Stomach (tissue), 9 donors: Measurements from ENCODE around the gene STUM. TPM values are rescaled to one million over a fixed set of nuclear protein-coding genes. Genes with fewer than 3 reads are reported as not detected.

Source experiments
- DNase-seq, 2 donors: peaks; one replicate each; pipeline versions ENCODE4 v3.0.0 to v3.0.0-alpha.2; 2013 to 2019
- H3K27ac ChIP-seq, 5 donors: fragments of 200-600 bp in 4 of 5; sonication (generic) in 4 of 5; one replicate each; pipeline ENCODE4 v1.5.1; 2013 to 2019; ENCODE audit warnings: mild to moderate bottlenecking in 1 of 5, moderate library complexity in 1 of 5
- H3K27me3 ChIP-seq, 3 donors: fragments of 200-600 bp; sonication (generic); one replicate each; pipeline ENCODE4 v1.5.1; 2017 to 2019; ENCODE audit warnings: mixed run types in 1 of 3
- H3K36me3 ChIP-seq, 4 donors: fragments of 200-600 bp; sonication (generic); 1 replicate in 3 of 4; 2 replicates in 1 of 4; pipeline ENCODE4 v1.5.1; 2016 to 2019
- H3K4me1 ChIP-seq, 4 donors: fragments of 200-600 bp; sonication (generic); one replicate each; pipeline ENCODE4 v1.5.1; 2016 to 2019
- H3K4me3 ChIP-seq, 4 donors: fragments of 200-600 bp; sonication (generic) in 3 of 4; one replicate each; pipeline ENCODE4 v1.5.1; 2016 to 2019; ENCODE audit warnings: mild to moderate bottlenecking in 1 of 4
- H3K9me3 ChIP-seq, 4 donors: fragments of 200-600 bp; sonication (generic); one replicate each; pipeline ENCODE4 v1.5.1; 2016 to 2019
- EP300 ChIP-seq: sonication (generic); formaldehyde crosslinking; IDR thresholded peaks from one replicate; pipeline ENCODE4 v1.6.1; 2017; ENCODE audit warnings: antibody characterized with exemption
- POLR2A ChIP-seq, 4 donors: fragments of 450-650 bp; IDR thresholded peaks; one replicate each; pipeline ENCODE4 v1.6.1; 2016; ENCODE audit warnings: antibody characterized with exemption in 4 of 4, control low read depth in 2 of 4, mild to moderate bottlenecking in 1 of 4, moderate library complexity in 1 of 4
- POLR2AphosphoS5 ChIP-seq, 3 donors: sonication (generic); formaldehyde crosslinking; IDR thresholded peaks; one replicate each; pipeline ENCODE4 v1.6.1; 2016; ENCODE audit warnings: antibody characterized with exemption in 3 of 3
- WGBS, 5 donors: extraction: QIAGEN DNeasy Blood & Tissue Kit in 3 of 5; methylation state at CpG; one replicate each; pipeline versions ENCODE4 v1.1.5 to v1.1.7; 2013 to 2018; 5-methylcytosine and 5-hydroxymethylcytosine counted together
- intact Hi-C: fragments of 100-400 bp; cut with DNase I; formaldehyde crosslinking; loops from one replicate; pipeline ENCODE4 v1.15.1; 2023; ENCODE audit warnings: low total_unique reads
- polyA plus RNA-seq, 3 donors: library from polyadenylated mRNA; stranded (reverse); fragments of 200-250 nt; gene quantifications; one replicate each; pipeline ENCODE4 v1.2.3, GENCODE V29; 2013
- total RNA-seq, 5 donors: library from RNA; depleted of rRNA; stranded (reverse); fragments of >200 nt; gene quantifications; one replicate each; pipeline versions ENCODE4 v1.1.0 to v1.2.3, GENCODE V29; 2014 to 2016
- TF ChIP-seq, protein P1 (sequence below), 7 experiments: fragments of 450-650 bp in 4 of 7; fragments of 200-600 bp in 3 of 7; sonication (generic) in 3 of 7; IDR thresholded peaks; one replicate each; pipeline ENCODE4 v1.5.1; 2016 to 2019; ENCODE audit warnings: antibody characterized with exemption in 7 of 7, control low read depth in 2 of 7, mild to moderate bottlenecking in 1 of 7
- donor health status: healthy with polysubstance abuse.
- donor health status: Bipolar disorder and iron deficiency.
- donor health status: healthy.

The STUM gene
- total and polyA plus RNA-seq, 8 donors, result under 0.01 to 2.8 (median 1.5) TPM

DNA sequence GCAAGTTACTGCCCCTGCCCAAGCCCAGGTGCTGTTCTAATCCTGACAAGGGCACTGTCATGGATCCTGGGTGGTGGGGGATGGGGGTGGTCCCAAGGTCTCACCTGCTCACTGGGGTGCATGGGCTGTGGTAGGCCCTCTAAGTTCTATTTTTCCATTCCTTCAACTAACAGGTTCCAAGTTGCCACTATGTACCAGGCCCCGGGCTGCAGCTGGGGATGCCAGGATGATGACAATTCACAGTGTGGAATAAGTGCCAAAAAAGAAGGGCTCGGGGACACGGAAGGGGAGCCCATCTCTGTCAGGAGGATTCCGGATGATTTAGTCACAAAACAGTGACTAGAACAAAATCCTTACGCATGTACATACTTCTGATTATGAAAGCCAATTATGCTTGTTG is 76.0 kb downstream of the STUM start:
- no peaks in the 10 kb centered on the region for H3K27me3 ChIP-seq
- no peaks in the 10 kb centered on the region for H3K36me3 ChIP-seq
- WGBS, 5 donors, result 79 to 97% (median 86%) methylated on average over 5 of the region's 5 CpGs
- no peak for TF ChIP-seq POLR2AphosphoS5 (IDR thresholded peaks at IDR 0.05)
- TF ChIP-seq EP300, result no peak
- TF ChIP-seq POLR2A (IDR thresholded peaks at IDR 0.05), result no peak
- TF ChIP-seq, protein P1, sequence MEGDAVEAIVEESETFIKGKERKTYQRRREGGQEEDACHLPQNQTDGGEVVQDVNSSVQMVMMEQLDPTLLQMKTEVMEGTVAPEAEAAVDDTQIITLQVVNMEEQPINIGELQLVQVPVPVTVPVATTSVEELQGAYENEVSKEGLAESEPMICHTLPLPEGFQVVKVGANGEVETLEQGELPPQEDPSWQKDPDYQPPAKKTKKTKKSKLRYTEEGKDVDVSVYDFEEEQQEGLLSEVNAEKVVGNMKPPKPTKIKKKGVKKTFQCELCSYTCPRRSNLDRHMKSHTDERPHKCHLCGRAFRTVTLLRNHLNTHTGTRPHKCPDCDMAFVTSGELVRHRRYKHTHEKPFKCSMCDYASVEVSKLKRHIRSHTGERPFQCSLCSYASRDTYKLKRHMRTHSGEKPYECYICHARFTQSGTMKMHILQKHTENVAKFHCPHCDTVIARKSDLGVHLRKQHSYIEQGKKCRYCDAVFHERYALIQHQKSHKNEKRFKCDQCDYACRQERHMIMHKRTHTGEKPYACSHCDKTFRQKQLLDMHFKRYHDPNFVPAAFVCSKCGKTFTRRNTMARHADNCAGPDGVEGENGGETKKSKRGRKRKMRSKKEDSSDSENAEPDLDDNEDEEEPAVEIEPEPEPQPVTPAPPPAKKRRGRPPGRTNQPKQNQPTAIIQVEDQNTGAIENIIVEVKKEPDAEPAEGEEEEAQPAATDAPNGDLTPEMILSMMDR (IDR thresholded peaks at IDR 0.05), result no peak
- DNase-seq, result no peak
- no peak overlapping the region for H3K27ac ChIP-seq
- peaks cover 4 to 30% (median 15%) of the 10 kb centered on the region in 4 donors for H3K4me1 ChIP-seq
- no peak overlapping the region for H3K4me3 ChIP-seq
- H3K9me3 ChIP-seq, result peaks cover 0 to 4% (median 0%) of the 10 kb centered on the region in 4 donors
- intact Hi-C loops, result no loop called here

DNA sequence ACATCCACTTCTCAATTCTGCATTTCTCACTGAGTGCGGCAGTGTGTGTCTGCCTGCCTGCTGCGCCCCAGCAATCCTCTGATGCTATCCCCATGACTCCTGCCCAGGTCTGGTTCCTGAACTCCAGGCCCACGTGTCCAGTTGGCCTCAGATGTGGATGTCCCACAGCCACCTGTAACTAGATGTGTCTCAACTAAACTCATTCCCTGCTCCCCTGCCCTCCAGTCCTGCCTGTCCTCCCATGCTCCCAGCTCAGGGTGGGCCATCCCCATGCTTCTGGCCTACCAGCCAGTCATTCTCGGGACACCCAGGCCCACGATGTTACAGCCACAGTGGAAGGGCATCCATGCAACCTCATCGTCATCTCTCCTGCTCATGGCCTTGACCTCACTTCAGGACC is 76.8 kb downstream of the STUM start:
- peaks cover 4 to 30% (median 15%) of the 10 kb centered on the region in 4 donors for H3K4me1 ChIP-seq
- WGBS, 5 donors, result 83 to 92% (median 88%) methylated on average over 6 of the region's 6 CpGs
- no peak for DNase-seq
- no peak for TF ChIP-seq EP300
- TF ChIP-seq POLR2A (IDR thresholded peaks at IDR 0.05), result no peak
- TF ChIP-seq, protein P1 (IDR thresholded peaks at IDR 0.05), result no peak
- TF ChIP-seq POLR2AphosphoS5 (IDR thresholded peaks at IDR 0.05), result no peak
- no peak overlapping the region for H3K4me3 ChIP-seq
- intact Hi-C loops, result no loop called here
- H3K27me3 ChIP-seq, result no peaks in the 10 kb centered on the region
- H3K9me3 ChIP-seq, result peaks cover 0 to 4% (median 0%) of the 10 kb centered on the region in 4 donors
- H3K27ac ChIP-seq, result no peak overlapping the region
- H3K36me3 ChIP-seq, result peaks cover 0 to 5% (median 0%) of the 10 kb centered on the region in 4 donors

DNA sequence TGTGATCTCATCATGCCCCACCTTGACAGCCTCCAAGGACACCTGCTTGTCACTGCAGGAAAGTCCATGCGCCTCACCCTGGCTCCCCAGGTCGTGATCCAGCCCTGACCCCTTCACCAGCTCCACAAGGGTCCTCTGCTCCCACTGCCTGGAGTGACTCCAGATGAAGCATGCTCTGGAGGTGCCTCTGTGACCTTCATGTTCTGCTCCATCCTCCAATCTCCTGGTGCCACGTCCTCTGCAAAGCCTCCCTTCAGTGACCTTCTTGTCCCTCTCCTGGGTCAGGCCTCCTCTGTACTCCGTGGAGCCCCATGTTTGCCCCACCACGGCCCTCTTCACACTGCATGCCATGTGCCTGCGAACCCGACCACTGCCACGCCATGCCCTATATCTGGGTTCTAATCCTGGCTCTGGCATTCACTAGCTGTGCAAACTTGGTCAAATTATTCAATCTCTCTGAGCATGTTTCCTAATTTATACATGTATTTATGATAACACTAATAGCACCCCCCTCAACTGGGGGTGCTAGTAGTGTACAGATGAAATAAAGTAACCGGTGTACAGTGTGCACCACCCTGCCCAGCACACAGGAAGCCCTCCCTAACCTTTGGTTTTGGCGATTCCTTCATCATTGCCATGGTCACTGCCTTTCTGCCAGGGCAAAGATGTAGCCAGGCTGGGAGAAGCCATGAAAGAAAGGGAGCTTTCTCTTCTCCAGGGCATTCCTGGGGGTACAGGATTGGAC is 77.4 kb downstream of the STUM start:
- Histone ChIP-seq H3K27ac (peak overlapping the region in 1 of 5 donors; percentile 85), H3K4me3 (peak overlapping the region in 1 of 4 donors; percentile 17), H3K4me1 (peaks cover 4 to 33% (median 15%) of the 10 kb centered on the region in 4 donors), H3K27me3 (no peaks in the 10 kb centered on the region), H3K9me3 (peaks cover 0 to 4% (median 0%) of the 10 kb centered on the region in 4 donors), H3K36me3 (peaks cover 0 to 5% (median 0%) of the 10 kb centered on the region in 4 donors)
- TF ChIP-seq, protein P1 (IDR thresholded peaks at IDR 0.05), result no peak
- no peak for TF ChIP-seq POLR2A (IDR thresholded peaks at IDR 0.05)
- no peak for TF ChIP-seq POLR2AphosphoS5 (IDR thresholded peaks at IDR 0.05)
- TF ChIP-seq EP300, result no peak
- intact Hi-C loops, result no loop called here
- DNase-seq, result no peak
- 74 to 80% (median 75%) methylated on average over 10 of the region's 10 CpGs for WGBS, 5 donors

DNA sequence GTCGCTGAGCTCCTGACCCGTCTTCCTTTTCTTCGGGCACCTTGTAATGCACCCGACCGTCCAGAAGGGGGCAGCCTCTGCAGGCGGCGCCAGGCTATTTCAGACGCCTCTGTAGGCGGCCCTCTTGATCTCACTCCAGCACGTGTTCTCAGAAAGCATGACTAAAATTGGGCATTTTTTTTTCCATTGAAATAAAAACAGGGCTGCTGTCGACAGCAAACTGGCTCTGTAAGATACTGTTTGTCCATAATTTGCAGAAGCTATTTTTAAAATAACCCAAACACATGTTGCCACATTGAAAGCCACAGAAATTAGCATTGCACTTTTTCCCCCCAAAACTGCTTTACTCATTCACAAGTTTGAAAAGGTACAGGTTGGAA is 78.0 kb downstream of the STUM start:
- no peaks in the 10 kb centered on the region for H3K27me3 ChIP-seq
- H3K27ac ChIP-seq, result peak overlapping the region in 1 of 5 donors; percentile 85
- H3K36me3 ChIP-seq, result peaks cover 0 to 5% (median 0%) of the 10 kb centered on the region in 4 donors
- intact Hi-C loops, result no loop called here
- H3K4me3 ChIP-seq, result peak overlapping the region in 1 of 4 donors; percentile 17
- H3K4me1 ChIP-seq, result peaks cover 4 to 39% (median 15%) of the 10 kb centered on the region in 4 donors
- H3K9me3 ChIP-seq, result peaks cover 0 to 3% (median 0%) of the 10 kb centered on the region in 4 donors
- 2 to 11% (median 5%) methylated on average over 11 of the region's 11 CpGs for WGBS, 5 donors
- DNase-seq, result peak; percentile 77 to 84
- TF ChIP-seq POLR2A (IDR thresholded peaks at IDR 0.05) (no peak), POLR2AphosphoS5 (IDR thresholded peaks at IDR 0.05) (peak in 2 of 3 donors; percentile 38 to 50), EP300 (no peak)
- TF ChIP-seq, protein P1 (IDR thresholded peaks at IDR 0.05), result peak in 6 of 7 experiments; percentile 84 to 99 (median 94)
